Parathyroid adenoma (tissue), 2 donors: ENCODE results near the gene SOX13.

Experiments
- H2AFZ ChIP-seq: fragments of 300-600 bp; sonication (generic); one replicate; pipeline ENCODE4 v1.7.0; 2017; ENCODE audit warnings: antibody characterized with exemption, mild to moderate bottlenecking
- H3K27ac ChIP-seq: fragments of 300-600 bp; sonication (generic); one replicate; pipeline ENCODE4 v1.7.0; 2017
- H3K27me3 ChIP-seq: fragments of 300-600 bp; sonication (generic); one replicate; pipeline ENCODE4 v1.7.0; 2017; ENCODE audit warnings: low read length; ENCODE audit not compliant: control insufficient read depth, insufficient read depth
- H3K36me3 ChIP-seq: fragments of 300-600 bp; sonication (generic); one replicate; pipeline ENCODE4 v1.7.0; 2017; ENCODE audit warnings: low read length; ENCODE audit not compliant: control insufficient read depth, insufficient read depth
- H3K4me1 ChIP-seq: fragments of 300-600 bp; sonication (generic); one replicate; pipeline ENCODE4 v1.7.0; 2017; ENCODE audit warnings: control low read depth
- H3K4me2 ChIP-seq: fragments of 300-600 bp; sonication (generic); one replicate; pipeline ENCODE4 v1.7.0; 2017; ENCODE audit warnings: low read length
- H3K4me3 ChIP-seq: fragments of 300-600 bp; sonication (generic); one replicate; pipeline ENCODE4 v1.7.0; 2017; ENCODE audit warnings: low read depth, low read length
- H3K79me2 ChIP-seq: fragments of 300-600 bp; sonication (generic); one replicate; pipeline ENCODE4 v1.7.0; 2017; ENCODE audit warnings: control low read depth
- H3K9ac ChIP-seq: fragments of 300-600 bp; sonication (generic); one replicate; pipeline ENCODE4 v1.7.0; 2017; ENCODE audit warnings: mild to moderate bottlenecking
- H3K9me3 ChIP-seq: fragments of 300-600 bp; sonication (generic); one replicate; pipeline ENCODE4 v1.7.0; 2017; ENCODE audit warnings: low read length; ENCODE audit not compliant: control insufficient read depth
- TF ChIP-seq, protein P1 (sequence below): fragments of 300-600 bp; sonication (generic); IDR thresholded peaks from one replicate; pipeline ENCODE4 v1.7.0; 2017; ENCODE audit warnings: antibody characterized with exemption, mild to moderate bottlenecking
- donor health status: primary hyperparathyroidism.

Gene SOX13

GRCh38 chr1:204041232-204041767, 31.6 kb upstream of the SOX13 start:
- no peaks in the 10 kb centered on the region for H3K9me3 ChIP-seq
- no peaks in the 10 kb centered on the region for H3K4me1 ChIP-seq
- no peak overlapping the region for H3K4me2 ChIP-seq
- H3K79me2 ChIP-seq, result no peaks in the 10 kb centered on the region
- TF ChIP-seq, protein P1, sequence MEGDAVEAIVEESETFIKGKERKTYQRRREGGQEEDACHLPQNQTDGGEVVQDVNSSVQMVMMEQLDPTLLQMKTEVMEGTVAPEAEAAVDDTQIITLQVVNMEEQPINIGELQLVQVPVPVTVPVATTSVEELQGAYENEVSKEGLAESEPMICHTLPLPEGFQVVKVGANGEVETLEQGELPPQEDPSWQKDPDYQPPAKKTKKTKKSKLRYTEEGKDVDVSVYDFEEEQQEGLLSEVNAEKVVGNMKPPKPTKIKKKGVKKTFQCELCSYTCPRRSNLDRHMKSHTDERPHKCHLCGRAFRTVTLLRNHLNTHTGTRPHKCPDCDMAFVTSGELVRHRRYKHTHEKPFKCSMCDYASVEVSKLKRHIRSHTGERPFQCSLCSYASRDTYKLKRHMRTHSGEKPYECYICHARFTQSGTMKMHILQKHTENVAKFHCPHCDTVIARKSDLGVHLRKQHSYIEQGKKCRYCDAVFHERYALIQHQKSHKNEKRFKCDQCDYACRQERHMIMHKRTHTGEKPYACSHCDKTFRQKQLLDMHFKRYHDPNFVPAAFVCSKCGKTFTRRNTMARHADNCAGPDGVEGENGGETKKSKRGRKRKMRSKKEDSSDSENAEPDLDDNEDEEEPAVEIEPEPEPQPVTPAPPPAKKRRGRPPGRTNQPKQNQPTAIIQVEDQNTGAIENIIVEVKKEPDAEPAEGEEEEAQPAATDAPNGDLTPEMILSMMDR, result no peak
- no peak overlapping the region for H3K9ac ChIP-seq
- H2AFZ ChIP-seq, result peak overlapping the region; percentile 28
- H3K4me3 ChIP-seq, result no peak overlapping the region
- no peaks in the 10 kb centered on the region for H3K36me3 ChIP-seq
- no peaks in the 10 kb centered on the region for H3K27me3 ChIP-seq
- peak overlapping the region; percentile 30 for H3K27ac ChIP-seq

GRCh38 chr1:204041803-204042505, 31.0 kb upstream of the SOX13 start:
- peak overlapping the region; percentile 28 for H2AFZ ChIP-seq
- H3K27me3 ChIP-seq, result no peaks in the 10 kb centered on the region
- H3K9me3 ChIP-seq, result no peaks in the 10 kb centered on the region
- no peaks in the 10 kb centered on the region for H3K36me3 ChIP-seq
- TF ChIP-seq, protein P1, result no peak
- no peaks in the 10 kb centered on the region for H3K4me1 ChIP-seq
- no peak overlapping the region for H3K9ac ChIP-seq
- no peak overlapping the region for H3K4me2 ChIP-seq
- no peak overlapping the region for H3K4me3 ChIP-seq
- H3K79me2 ChIP-seq, result no peaks in the 10 kb centered on the region
- H3K27ac ChIP-seq, result peak overlapping the region; percentile 30

- Histone ChIP-seq H3K4me1 (no peaks in the 10 kb centered on the region), H3K4me2 (no peak overlapping the region), H3K27me3 (no peaks in the 10 kb centered on the region), H2AFZ (no peak overlapping the region), H3K36me3 (no peaks in the 10 kb centered on the region), H3K9me3 (no peaks in the 10 kb centered on the region), H3K27ac (peak overlapping the region; percentile 30), H3K9ac (no peak overlapping the region), H3K4me3 (no peak overlapping the region), H3K79me2 (no peaks in the 10 kb centered on the region)
- TF ChIP-seq, protein P1, result no peak
These were observed 30.4 kb upstream of the SOX13 start for GRCh38 chr1:204042516-204042915.

DNA sequence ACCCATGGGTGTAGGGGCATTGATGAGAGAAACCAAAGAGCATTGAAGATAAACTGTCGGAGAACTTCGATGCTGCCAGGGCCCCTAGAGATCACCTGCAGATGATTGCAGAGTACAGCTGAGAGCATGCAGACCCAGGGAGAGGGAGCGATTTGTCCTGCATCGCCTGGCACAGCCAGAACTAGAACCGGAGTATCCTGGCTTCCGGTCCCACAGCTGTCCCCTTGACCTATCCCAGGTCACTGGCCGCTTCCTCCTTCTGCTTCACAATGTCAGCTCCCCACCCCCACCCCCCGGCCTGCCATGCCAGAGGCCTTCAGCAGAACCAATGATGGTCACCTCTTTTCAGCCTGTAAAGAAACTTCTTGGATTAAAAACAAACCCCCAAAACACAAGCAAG, 29.2 kb upstream of the SOX13 start:
- Histone ChIP-seq H3K9me3 (no peaks in the 10 kb centered on the region), H3K79me2 (no peaks in the 10 kb centered on the region), H3K9ac (no peak overlapping the region), H3K4me1 (no peaks in the 10 kb centered on the region), H3K4me2 (no peak overlapping the region), H3K4me3 (no peak overlapping the region), H3K27me3 (no peaks in the 10 kb centered on the region), H3K36me3 (no peaks in the 10 kb centered on the region), H2AFZ (no peak overlapping the region), H3K27ac (no peak overlapping the region)
- TF ChIP-seq, protein P1, result no peak

DNA sequence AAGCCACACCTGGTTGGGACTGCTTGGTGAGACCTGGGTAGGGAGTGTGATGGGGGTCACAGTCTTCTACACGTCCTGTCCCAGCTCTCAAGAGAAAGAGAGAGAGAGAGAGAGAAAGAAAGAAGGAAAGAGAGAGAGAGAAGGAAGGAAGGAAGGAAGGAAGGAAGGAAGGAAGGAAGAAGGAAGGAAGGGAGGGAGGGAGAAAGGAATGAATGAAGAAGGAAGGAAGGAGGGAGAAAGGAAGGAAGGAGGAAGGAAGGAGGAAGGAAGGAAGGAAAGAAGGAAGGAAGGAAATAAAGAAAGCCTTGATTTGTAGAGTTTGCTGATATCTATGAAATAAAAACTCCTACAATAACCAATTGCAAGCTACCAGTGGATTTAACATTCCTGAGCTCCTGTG, 28.5 kb upstream of the SOX13 start:
- H3K27me3 ChIP-seq, result no peaks in the 10 kb centered on the region
- H3K4me1 ChIP-seq, result no peaks in the 10 kb centered on the region
- H3K36me3 ChIP-seq, result no peaks in the 10 kb centered on the region
- no peak overlapping the region for H3K4me3 ChIP-seq
- H3K9me3 ChIP-seq, result no peaks in the 10 kb centered on the region
- no peak overlapping the region for H3K4me2 ChIP-seq
- H3K27ac ChIP-seq, result no peak overlapping the region
- H3K79me2 ChIP-seq, result no peaks in the 10 kb centered on the region
- no peak overlapping the region for H3K9ac ChIP-seq
- TF ChIP-seq, protein P1, result no peak
- no peak overlapping the region for H2AFZ ChIP-seq
